ENCODE results near the gene SAT2. TPM values are rescaled to one million over a fixed set of nuclear protein-coding genes. Genes with fewer than 3 reads are reported as not detected.

The SAT2 gene
- total RNA-seq, 1 donor = 28.3 TPM

DNA sequence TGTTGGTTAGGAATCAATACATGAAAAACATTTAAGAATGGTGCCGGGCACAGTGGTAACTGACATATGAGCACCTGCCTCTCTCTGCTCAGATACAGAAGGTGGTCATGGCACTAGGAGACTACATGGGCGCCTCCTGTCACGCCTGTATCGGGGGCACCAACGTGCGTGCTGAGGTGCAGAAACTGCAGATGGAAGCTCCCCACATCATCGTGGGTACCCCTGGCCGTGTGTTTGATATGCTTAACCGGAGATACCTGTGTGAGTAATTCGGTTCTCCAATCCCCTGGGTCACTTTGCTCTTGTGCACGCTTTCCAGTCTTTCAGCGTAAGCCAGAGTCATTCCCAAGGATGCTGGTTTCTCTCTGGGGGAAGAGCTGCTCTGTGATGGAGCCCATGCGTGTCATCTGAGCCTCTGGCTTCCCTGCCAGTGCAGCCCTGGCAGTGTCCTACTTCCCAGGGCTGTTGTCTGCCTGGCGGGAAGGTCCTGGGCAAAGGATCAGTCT is 51.1 kb downstream of the SAT2 start:
- Histone ChIP-seq H3K27me3 (ENCODE audit: insufficient read depth, low read length) (no peaks in the 10 kb centered on the region), H3K9me3 (ENCODE audit: low read depth, low read length) (no peaks in the 10 kb centered on the region), H3K4me1 (ENCODE audit: insufficient read depth, low read length) (peaks cover 83% of the 10 kb centered on the region), H3K4me3 (ENCODE audit: low read length) (no peak overlapping the region)

Other genes with a start within 250 kb of the SAT2 start
- 5.5 TPM for gene TNK1, start 246.7 kb downstream of the SAT2 start, total RNA-seq
- 21.6 TPM for gene PLSCR3, start 233.3 kb downstream of the SAT2 start, total RNA-seq
- 41.1 TPM for gene TMEM256, start 223.7 kb downstream of the SAT2 start, total RNA-seq
- gene NLGN2, start 220.0 kb downstream of the SAT2 start, total RNA-seq = 0.73 TPM
- gene SPEM1, start 207.5 kb downstream of the SAT2 start, total RNA-seq = not detected
- gene SPEM2, start 202.2 kb downstream of the SAT2 start, total RNA-seq = not detected
- under 0.01 TPM for gene SPEM3, start 199.0 kb downstream of the SAT2 start, total RNA-seq
- gene TMEM102, start 192.4 kb downstream of the SAT2 start, total RNA-seq = 4.6 TPM
- gene FGF11, start 188.3 kb downstream of the SAT2 start, total RNA-seq = 0.21 TPM
- gene CHRNB1, start 182.8 kb downstream of the SAT2 start, total RNA-seq = 3.3 TPM
- 30.9 TPM for gene ZBTB4, start 148.2 kb downstream of the SAT2 start, total RNA-seq
- gene SLC35G6, start 146.4 kb downstream of the SAT2 start, total RNA-seq = not detected
- 174 TPM for gene POLR2A, start 143.5 kb downstream of the SAT2 start, total RNA-seq
- gene TNFSF12, start 78.8 kb downstream of the SAT2 start, total RNA-seq = 14.4 TPM
- gene TNFSF13, start 69.1 kb downstream of the SAT2 start, total RNA-seq = 44.9 TPM
- 33.1 TPM for gene SENP3, start 65.9 kb downstream of the SAT2 start, total RNA-seq
- 147 TPM for gene CD68, start 48.2 kb downstream of the SAT2 start, total RNA-seq
- 48.0 TPM for gene MPDU1, start 44.0 kb downstream of the SAT2 start, total RNA-seq
- 0.52 TPM for gene SOX15, start 37.7 kb downstream of the SAT2 start, total RNA-seq
- 7.7 TPM for gene FXR2, start 12.9 kb downstream of the SAT2 start, total RNA-seq
- not detected for gene SHBG, start 2.3 kb upstream of the SAT2 start, total RNA-seq
- not detected for gene ATP1B2, start 23.1 kb upstream of the SAT2 start, total RNA-seq
- gene TP53, start 59.7 kb upstream of the SAT2 start, total RNA-seq = 9.9 TPM
- 3.6 TPM for gene WRAP53, start 60.7 kb upstream of the SAT2 start, total RNA-seq
- not detected for gene EFNB3, start 77.4 kb upstream of the SAT2 start, total RNA-seq
- under 0.01 TPM for gene DNAH2, start 89.9 kb upstream of the SAT2 start, total RNA-seq
- 88.1 TPM for gene KDM6B, start 206.4 kb upstream of the SAT2 start, total RNA-seq
- 8.5 TPM for gene TMEM88, start 227.2 kb upstream of the SAT2 start, total RNA-seq
- gene NAA38, start 229.7 kb upstream of the SAT2 start, total RNA-seq = 14.0 TPM
- gene CYB5D1, start 230.2 kb upstream of the SAT2 start, total RNA-seq = 8.8 TPM